H1 (cell line): Measurements from ENCODE around the gene PFKP. TPM values are rescaled to one million over a fixed set of nuclear protein-coding genes. Genes with fewer than 3 reads are reported as not detected.

Source experiments
- CTCF ChIA-PET: fragments of 300-600 bp; sonication (Branson Sonifier 250); formaldehyde crosslinking; loops from one replicate; lab custom pipeline; 2021; ENCODE audit not compliant: partially characterized antibody; lab: Charles Lee
- POLR2A ChIA-PET: fragments of 300-600 bp; sonication (Branson Sonifier 250); formaldehyde crosslinking; loops from one replicate; lab custom pipeline; 2021; ENCODE audit warnings: inconsistent platforms; ENCODE audit not compliant: partially characterized antibody; lab: Charles Lee
- DNase-seq, 2 experiments: peaks; one replicate each; pipeline versions ENCODE4 v3.0.0 to v3.0.0-alpha.2; 2010 to 2022; ENCODE audit warnings: low spot score in 2 of 2, low read depth in 1 of 2, mixed read lengths in 1 of 2
- FAIRE-seq: peaks from 2 replicates; lab custom pipeline; 2011; peaks lifted over from hg19 to GRCh38; lab: Jason Lieb, UNC
- H2AFZ ChIP-seq: 2 replicates; pipeline ENCODE4 v1.8.1; 2012; ENCODE audit warnings: low read length, inconsistent platforms
- H2AK5ac ChIP-seq: 2 replicates; pipeline ENCODE4 v1.6.1; 2013; ENCODE audit warnings: low read depth, low read length
- H2BK120ac ChIP-seq: replicated peaks from 2 replicates; pipeline ENCODE3; 2013; ENCODE audit warnings: low read depth, low read length, inconsistent platforms
- H2BK12ac ChIP-seq: 2 replicates; pipeline ENCODE4 v1.6.1; 2013; ENCODE audit warnings: low read depth, low read length
- H2BK15ac ChIP-seq: 2 replicates; pipeline ENCODE4 v1.6.1; 2013; ENCODE audit warnings: low read length
- H2BK20ac ChIP-seq: 2 replicates; pipeline ENCODE4 v1.6.1; 2013; ENCODE audit warnings: low read length
- H2BK5ac ChIP-seq: 2 replicates; pipeline ENCODE4 v1.6.1; 2013; ENCODE audit warnings: low read depth, low read length
- H3K14ac ChIP-seq: 2 replicates; pipeline ENCODE4 v1.6.1; 2013; ENCODE audit warnings: inconsistent platforms; ENCODE audit not compliant: insufficient read length
- H3K18ac ChIP-seq: 2 replicates; pipeline ENCODE4 v1.6.1; 2013; ENCODE audit warnings: low read length; ENCODE audit errors: extremely low read depth
- H3K23ac ChIP-seq: 2 replicates; pipeline ENCODE4 v1.6.1; 2013; ENCODE audit warnings: inconsistent platforms; ENCODE audit not compliant: insufficient read length
- H3K23me2 ChIP-seq: 2 replicates; pipeline ENCODE4 v1.6.1; 2013; ENCODE audit warnings: low read depth, low read length
- H3K27ac ChIP-seq: 2 replicates; pipeline ENCODE4 v1.6.1; 2011; ENCODE audit warnings: low read depth, low read length, inconsistent platforms
- H3K27me3 ChIP-seq, 4 experiments: replicated peaks in 1 of 4; 1 replicate in 1 of 4; 2 replicates in 3 of 4; pipeline versions ENCODE4 v1.6.1 to v1.8.1; 2011 to 2013; ENCODE audit warnings: low read length in 3 of 4, mild to moderate bottlenecking in 3 of 4, inconsistent platforms in 2 of 4, mixed read lengths in 2 of 4, moderate library complexity in 1 of 4; ENCODE audit not compliant: control insufficient read depth in 3 of 4, insufficient read depth in 3 of 4; ENCODE audit errors: extremely low read depth in 1 of 4
- H3K36me3 ChIP-seq, 4 experiments: 2 replicates each; pipeline versions ENCODE4 v1.6.1 to v1.8.1; 2011 to 2013; ENCODE audit warnings: mild to moderate bottlenecking in 4 of 4, low read length in 3 of 4, moderate library complexity in 2 of 4, control low read depth in 1 of 4, inconsistent platforms in 1 of 4; ENCODE audit not compliant: insufficient read depth in 4 of 4, control insufficient read depth in 2 of 4
- H3K4ac ChIP-seq: replicated peaks from 2 replicates; pipeline ENCODE3; 2013; ENCODE audit warnings: low read length, low read depth, mixed read lengths, inconsistent platforms; ENCODE audit not compliant: insufficient read length
- H3K4me1 ChIP-seq, 4 experiments: replicated peaks in 1 of 4; 1 replicate in 1 of 4; 2 replicates in 3 of 4; pipeline versions ENCODE4 v1.6.1 to v1.8.1; 2011 to 2013; ENCODE audit warnings: low read length in 3 of 4, inconsistent platforms in 2 of 4, mixed read lengths in 1 of 4; ENCODE audit not compliant: insufficient read depth in 4 of 4, control insufficient read depth in 3 of 4
- H3K4me2 ChIP-seq, 2 experiments: 2 replicates each; pipeline versions ENCODE4 v1.6.1 to v1.8.1; 2011 to 2013; ENCODE audit warnings: low read depth in 2 of 2, low read length in 2 of 2, control low read depth in 1 of 2, inconsistent platforms in 1 of 2, mild to moderate bottlenecking in 1 of 2; ENCODE audit not compliant: insufficient read depth in 1 of 2
- H3K4me3 ChIP-seq, 4 experiments: fragments of 200-600, 300-600 bp in 1 of 4; sonication (generic), shearing (Covaris generic), sonication (Bioruptor Twin) in 1 of 4; 2 replicates each; pipeline versions ENCODE4 v1.5.1 to v1.8.1; 2011 to 2016; ENCODE audit warnings: low read length in 4 of 4, low read depth in 3 of 4, control low read depth in 2 of 4, inconsistent platforms in 2 of 4, mild to moderate bottlenecking in 2 of 4, mixed read lengths in 1 of 4, moderate library complexity in 1 of 4; ENCODE audit not compliant: insufficient read depth in 2 of 4; ENCODE audit errors: extremely low read depth in 1 of 4
- H3K56ac ChIP-seq: replicated peaks from 2 replicates; pipeline ENCODE3; 2013; ENCODE audit warnings: low read depth, mild to moderate bottlenecking, mixed read lengths, low read length, inconsistent platforms; ENCODE audit not compliant: insufficient read length
- H3K79me1 ChIP-seq: 2 replicates; pipeline ENCODE4 v1.6.1; 2013; ENCODE audit warnings: low read depth, low read length, control low read depth
- H3K79me2 ChIP-seq, 2 experiments: 2 replicates each; pipeline versions ENCODE4 v1.6.1 to v1.8.1; 2012 to 2013; ENCODE audit warnings: low read length in 2 of 2, mild to moderate bottlenecking in 2 of 2, inconsistent platforms in 1 of 2; ENCODE audit not compliant: insufficient read depth in 2 of 2, control insufficient read depth in 1 of 2
- H3K9ac ChIP-seq, 4 experiments: replicated peaks in 1 of 4; 1 replicate in 1 of 4; 2 replicates in 3 of 4; pipeline versions ENCODE4 v1.6.1 to v1.8.1; 2011 to 2013; ENCODE audit warnings: low read depth in 3 of 4, low read length in 3 of 4, control low read depth in 2 of 4, mild to moderate bottlenecking in 2 of 4, moderate library complexity in 2 of 4, inconsistent platforms in 1 of 4; ENCODE audit errors: extremely low read depth in 1 of 4
- H3K9me3 ChIP-seq, 2 experiments: 2 replicates each; pipeline versions ENCODE4 v1.6.1 to v1.8.1; 2012 to 2013; ENCODE audit warnings: mild to moderate bottlenecking in 2 of 2, moderate library complexity in 2 of 2, control low read depth in 1 of 2, inconsistent platforms in 1 of 2, low read depth in 1 of 2, low read length in 1 of 2, mixed read lengths in 1 of 2; ENCODE audit not compliant: insufficient read depth in 2 of 2
- H4K20me1 ChIP-seq, 2 experiments: replicated peaks in 1 of 2; 2 replicates each; pipeline versions ENCODE3 to v1.8.1; 2011 to 2013; ENCODE audit warnings: inconsistent platforms in 2 of 2, low read length in 2 of 2, mild to moderate bottlenecking in 1 of 2; ENCODE audit not compliant: insufficient read depth in 2 of 2, control insufficient read depth in 1 of 2
- H4K5ac ChIP-seq: 2 replicates; pipeline ENCODE4 v1.6.1; 2013; ENCODE audit warnings: low read length, low read depth, mixed read lengths, inconsistent platforms; ENCODE audit not compliant: insufficient read length
- H4K8ac ChIP-seq: 2 replicates; pipeline ENCODE4 v1.8.0; 2013; ENCODE audit warnings: mild to moderate bottlenecking, moderate library complexity, low read length, inconsistent platforms; ENCODE audit not compliant: insufficient read depth; ENCODE audit errors: extremely low read depth
- H4K91ac ChIP-seq: replicated peaks from 2 replicates; pipeline ENCODE3; 2013; ENCODE audit warnings: low read length, mixed read lengths, inconsistent platforms; ENCODE audit not compliant: insufficient read length
- BACH1 ChIP-seq: IDR thresholded peaks from 2 replicates; pipeline ENCODE4 v1.6.1; 2012; ENCODE audit warnings: low read length, improper control_type of control experiment
- BCL11A ChIP-seq, 2 experiments: IDR thresholded peaks; one replicate each; pipeline ENCODE4 v1.6.1; 2011; ENCODE audit warnings: low read depth in 2 of 2, low read length in 2 of 2, mild to moderate bottlenecking in 2 of 2
- CHD1 ChIP-seq: IDR thresholded peaks from 2 replicates; pipeline ENCODE4 v1.6.1; 2012; ENCODE audit warnings: low read depth, low read length, improper control_type of control experiment
- CTBP2 ChIP-seq: IDR thresholded peaks from 2 replicates; pipeline ENCODE4 v1.7.0; 2011; ENCODE audit warnings: borderline replicate concordance, mild to moderate bottlenecking, moderate library complexity, mixed read lengths, low read length; ENCODE audit not compliant: insufficient read depth, insufficient read length
- EP300 ChIP-seq, 2 experiments: IDR thresholded peaks; 1 replicate in 1 of 2; 2 replicates in 1 of 2; pipeline ENCODE4 v1.6.1; 2011 to 2012; ENCODE audit warnings: low read depth in 2 of 2, low read length in 2 of 2, mild to moderate bottlenecking in 2 of 2, borderline replicate concordance in 1 of 2, inconsistent platforms in 1 of 2, moderate library complexity in 1 of 2
- EZH2 ChIP-seq: fragments of 200-600 bp; sonication (generic); IDR thresholded peaks from 2 replicates; pipeline ENCODE4 v1.7.1; 2012; ENCODE audit warnings: low read depth, mild to moderate bottlenecking, moderate library complexity, low read length, inconsistent platforms; ENCODE audit not compliant: severe bottlenecking
- HDAC6 ChIP-seq: IDR thresholded peaks from one replicate; pipeline ENCODE4 v1.7.1; 2012; ENCODE audit warnings: low read depth, mild to moderate bottlenecking, inconsistent platforms, low read length, moderate library complexity
- KDM4A ChIP-seq: IDR thresholded peaks from one replicate; pipeline ENCODE4 v1.7.1; 2012; ENCODE audit warnings: low read depth, mild to moderate bottlenecking, moderate library complexity, low read length, inconsistent platforms; ENCODE audit not compliant: severe bottlenecking
- RXRA ChIP-seq: IDR thresholded peaks from 2 replicates; pipeline ENCODE4 v1.6.1; 2011; ENCODE audit warnings: low read depth, mild to moderate bottlenecking, low read length, moderate library complexity; ENCODE audit not compliant: insufficient read depth
- SP1 ChIP-seq: IDR thresholded peaks from 2 replicates; pipeline ENCODE4 v1.6.1; 2011; ENCODE audit warnings: low read depth, low read length
- WGBS, 2 experiments: shearing (Covaris generic) in 1 of 2; methylation state at CpG; one replicate each; pipeline versions ENCODE4 v1.1.6 to v1.1.7; 2013 to 2015; ENCODE audit warnings: low lambda C conversion rate in 2 of 2, mixed read lengths in 2 of 2, inconsistent platforms in 1 of 2, low coverage in 1 of 2, missing lambda C conversion rate in 1 of 2; ENCODE audit not compliant: insufficient replicate concordance in 2 of 2, insufficient coverage in 1 of 2, insufficient read length in 1 of 2; ENCODE audit errors: extremely low coverage in 1 of 2, missing lambda C conversion rate in 1 of 2; 5-methylcytosine and 5-hydroxymethylcytosine counted together
- polyA plus RNA-seq, 7 experiments: library from polyadenylated mRNA; depleted of rRNA in 3 of 7; stranded (reverse) in 5 of 7; unstranded in 2 of 7; fragments of >200 nt in 5 of 7; fragments of 200-250 nt in 2 of 7; gene quantifications; 1 replicate in 5 of 7; 2 replicates in 1 of 7; 4 replicates in 1 of 7; pipeline versions ENCODE4 v1.2.1 to v1.2.3, GENCODE V29; 2011 to 2013; ENCODE audit warnings: missing spikeins in 2 of 7, mixed read lengths in 2 of 7
- total RNA-seq: library from RNA; stranded (reverse); fragmentation: NEBNext Ultra II Directional; extraction: Animal tissue kit (Norgen Biotek cat#: 25700); gene quantifications from 2 replicates; pipeline ENCODE4 v1.2.1, GENCODE V29; 2021
- TF ChIP-seq, protein P1 (sequence below): IDR thresholded peaks from 2 replicates; pipeline ENCODE4 v1.6.1; 2011; ENCODE audit warnings: low read length, improper control_type of control experiment

Gene PFKP
- total and polyA plus RNA-seq, 2 of the 8 experiments (the other 6 are each of a cell fraction or from before 2014, with no cell fraction given) = 51.2 to 128 TPM

DNA sequence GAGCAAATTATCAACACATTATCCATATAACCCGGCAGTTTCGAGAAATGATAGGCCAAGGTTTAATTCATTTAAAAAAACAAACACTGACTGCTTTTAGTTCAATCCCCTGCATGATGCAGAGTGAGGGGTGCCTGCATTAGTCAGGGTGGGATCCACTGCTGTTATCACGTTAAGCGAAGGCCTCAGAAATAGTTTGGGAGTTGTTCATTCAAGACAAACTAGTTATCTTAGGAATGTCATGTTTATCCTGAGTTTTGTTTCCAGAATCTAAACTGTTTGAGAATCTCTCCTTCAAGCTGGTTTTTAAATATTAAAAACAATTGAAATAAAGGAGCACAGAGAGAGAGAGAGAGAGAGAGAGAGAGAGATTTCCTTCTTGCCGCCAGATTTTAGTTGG lies 36.6 kb upstream of the PFKP start:
- CTCF ChIA-PET = interaction anchor here (1.9 kb wide), 1 partner anchor 52 kb away, joined by 5 read pairs; no protein-coding TSS in a partner anchor
- H2BK20ac ChIP-seq = no peak overlapping the region
- 75% methylated on average over 5 of the region's 5 CpGs; no CpG with 5 or more reads in 1 of the 2 experiments for WGBS, 2 experiments

More for the DNA sequence above, 36.6 kb upstream of the PFKP start:
- Histone ChIP-seq H3K27ac (no peak overlapping the region), H3K56ac (no peak overlapping the region), H3K9me3 (no peaks in the 10 kb centered on the region), H4K91ac (no peak overlapping the region), H4K8ac (no peak overlapping the region), H3K23me2 (no peaks in the 10 kb centered on the region), H3K4me1 (no peaks in the 10 kb centered on the region), H2AK5ac (no peak overlapping the region), H3K18ac (no peak overlapping the region), H3K4ac (no peak overlapping the region), H2BK12ac (no peak overlapping the region), H3K79me1 (no peaks in the 10 kb centered on the region), H3K14ac (no peak overlapping the region), H4K5ac (no peak overlapping the region), H3K79me2 (no peaks in the 10 kb centered on the region), H3K23ac (no peak overlapping the region), H3K36me3 (no peaks in the 10 kb centered on the region), H2BK120ac (no peak overlapping the region), H2BK5ac (no peak overlapping the region), H2AFZ (no peak overlapping the region), H3K27me3 (no peaks in the 10 kb centered on the region), H3K4me2 (no peak overlapping the region), H4K20me1 (no peaks in the 10 kb centered on the region), H3K9ac (no peak overlapping the region), H3K4me3 (no peak overlapping the region), H2BK15ac (no peak overlapping the region)
- DNase-seq (no peak), FAIRE-seq (no peak)
- POLR2A ChIA-PET = no interaction called here
- no peak for TF ChIP-seq BACH1
- no peak for TF ChIP-seq EZH2
- TF ChIP-seq SP1 = no peak
- no peak for TF ChIP-seq EP300 (IDR thresholded peaks at IDR 0.05; ENCODE audit: borderline replicate concordance in 1 of 2, low read depth in 2 of 2, low read length in 2 of 2)
- no peak for TF ChIP-seq RXRA
- TF ChIP-seq BCL11A (IDR thresholded peaks at IDR 0.05; ENCODE audit: low read depth in 2 of 2, low read length in 2 of 2) = no peak
- no peak for TF ChIP-seq HDAC6
- TF ChIP-seq CTBP2 = no peak
- TF ChIP-seq KDM4A = no peak
- TF ChIP-seq, protein P1, sequence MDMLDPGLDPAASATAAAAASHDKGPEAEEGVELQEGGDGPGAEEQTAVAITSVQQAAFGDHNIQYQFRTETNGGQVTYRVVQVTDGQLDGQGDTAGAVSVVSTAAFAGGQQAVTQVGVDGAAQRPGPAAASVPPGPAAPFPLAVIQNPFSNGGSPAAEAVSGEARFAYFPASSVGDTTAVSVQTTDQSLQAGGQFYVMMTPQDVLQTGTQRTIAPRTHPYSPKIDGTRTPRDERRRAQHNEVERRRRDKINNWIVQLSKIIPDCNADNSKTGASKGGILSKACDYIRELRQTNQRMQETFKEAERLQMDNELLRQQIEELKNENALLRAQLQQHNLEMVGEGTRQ = no peak
- TF ChIP-seq CHD1 = no peak
